Forelimb muscle (tissue), 1 donor: Measurements from ENCODE around the gene ZBED4. TPM values are rescaled to one million over a fixed set of nuclear protein-coding genes. Genes with fewer than 3 reads are reported as not detected.

Experiments
- DNase-seq: peaks from one replicate; pipeline ENCODE4 v3.0.0-alpha.2; 2013; ENCODE audit warnings: low read depth
- polyA plus RNA-seq: library from polyadenylated mRNA; unstranded; fragments of 120-200 nt; gene quantifications from one replicate; pipeline ENCODE4 v1.2.1, GENCODE V29; 2013; ENCODE audit not compliant: insufficient read length

The ZBED4 gene
- polyA plus RNA-seq, 1 donor, result 12.0 TPM

GRCh38 chr22:49877642-49878041 is 24.0 kb downstream of the ZBED4 start:
- DNase-seq, result no peak

DNA sequence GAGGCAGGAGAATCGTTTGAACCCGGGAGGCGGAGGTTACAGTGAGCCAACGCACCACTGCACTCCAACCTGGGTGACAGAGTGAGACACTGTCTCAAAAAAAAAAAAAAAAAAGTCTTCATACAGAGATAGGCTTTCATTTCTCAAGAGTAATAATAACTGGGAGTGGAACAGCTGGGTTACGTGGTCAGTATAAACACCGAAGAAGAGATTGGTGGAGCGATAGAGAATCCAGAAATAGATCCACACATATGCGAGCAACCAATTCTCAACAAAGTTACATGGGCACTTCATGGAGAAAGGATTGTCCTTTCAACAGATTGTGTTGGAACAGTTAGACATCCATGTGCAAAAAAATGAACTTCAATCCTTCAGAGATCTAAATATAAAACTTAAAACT is 24.6 kb downstream of the ZBED4 start:
- no peak for DNase-seq

DNA sequence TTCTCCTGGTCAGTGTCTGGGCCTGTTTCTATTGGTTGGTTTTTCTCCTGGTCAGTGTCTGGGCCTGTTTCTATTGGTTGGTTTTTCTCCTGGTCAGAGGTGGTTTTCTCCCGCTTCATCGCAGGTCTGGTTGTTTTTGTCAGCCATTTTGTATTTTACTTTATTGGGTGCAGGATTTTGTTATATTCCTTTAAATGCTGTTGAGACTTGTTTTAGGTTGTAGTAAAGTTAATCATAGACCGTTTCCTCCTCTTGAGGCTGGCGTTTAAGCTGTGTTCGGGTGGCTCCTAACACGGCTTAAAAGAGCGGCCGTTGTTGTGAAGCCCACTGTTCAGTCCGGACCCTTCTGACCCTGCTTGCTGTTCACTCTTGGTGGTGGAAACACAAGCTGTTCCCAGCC is 26.2 kb downstream of the ZBED4 start:
- no peak for DNase-seq

- DNase-seq, result no peak
Observed at GRCh38 chr22:49880281-49880680, 26.6 kb downstream of the ZBED4 start.

DNA sequence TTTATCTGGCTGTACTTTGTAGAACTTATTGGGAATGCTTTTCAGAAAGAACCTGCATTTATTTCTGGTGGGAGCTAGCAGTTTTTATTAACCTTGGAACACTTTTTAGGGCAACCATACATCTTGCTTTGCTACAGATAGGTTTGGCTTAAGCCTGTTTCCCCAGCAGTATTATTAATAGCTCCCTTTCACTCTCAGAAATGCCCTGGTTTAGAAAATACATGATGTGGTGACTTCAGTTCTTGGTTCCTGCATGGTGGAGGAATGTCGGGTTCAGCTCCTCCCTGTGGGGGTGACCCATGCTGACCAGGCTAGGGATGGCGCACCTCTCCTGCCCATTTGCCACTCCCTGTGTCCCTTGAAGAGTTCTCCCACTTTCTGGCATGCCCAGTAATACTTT is 28.2 kb downstream of the ZBED4 start:
- no peak for DNase-seq

DNA sequence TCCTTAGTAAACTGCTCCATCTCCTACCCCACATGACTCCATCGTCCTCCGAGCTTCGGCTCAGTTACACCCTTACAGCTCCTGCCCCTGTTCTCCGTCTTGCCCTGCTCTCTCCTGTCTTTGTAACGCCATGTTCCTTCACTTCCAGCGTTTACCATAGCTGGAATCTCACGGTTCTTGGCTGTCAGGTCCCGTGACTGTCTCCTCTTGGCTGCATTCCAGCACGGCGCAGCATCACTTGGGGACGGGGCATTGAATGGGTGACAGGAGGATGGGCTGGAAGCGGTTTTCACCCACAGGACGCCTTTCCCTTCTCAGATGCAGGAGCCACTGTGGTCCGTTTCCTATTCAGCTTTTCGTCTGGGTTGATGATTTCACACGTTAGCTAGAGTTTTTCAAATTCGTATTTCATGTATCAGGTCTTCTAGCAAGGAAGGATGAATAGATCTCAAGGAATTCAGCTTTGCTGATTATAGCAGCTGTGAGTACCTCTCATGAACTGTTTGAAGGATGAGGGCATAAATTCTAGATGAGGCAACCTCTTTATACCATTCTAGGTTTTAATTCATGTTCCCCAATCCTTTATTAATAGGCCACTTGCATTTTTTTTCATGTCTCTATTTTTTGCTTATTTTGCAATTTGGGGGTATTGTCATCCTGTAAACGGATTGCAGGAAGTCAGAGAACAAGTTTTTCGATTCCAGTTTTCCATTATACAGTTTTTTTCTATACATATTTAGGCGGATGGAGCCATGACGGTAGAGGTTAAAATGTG is 29.1 kb downstream of the ZBED4 start:
- no peak for DNase-seq

- no peak for DNase-seq
Observed at GRCh38 chr22:49883294-49883640, 29.6 kb downstream of the ZBED4 start.

- DNase-seq, result no peak
Observed at GRCh38 chr22:49884075-49884474, 30.4 kb downstream of the ZBED4 start.

DNA sequence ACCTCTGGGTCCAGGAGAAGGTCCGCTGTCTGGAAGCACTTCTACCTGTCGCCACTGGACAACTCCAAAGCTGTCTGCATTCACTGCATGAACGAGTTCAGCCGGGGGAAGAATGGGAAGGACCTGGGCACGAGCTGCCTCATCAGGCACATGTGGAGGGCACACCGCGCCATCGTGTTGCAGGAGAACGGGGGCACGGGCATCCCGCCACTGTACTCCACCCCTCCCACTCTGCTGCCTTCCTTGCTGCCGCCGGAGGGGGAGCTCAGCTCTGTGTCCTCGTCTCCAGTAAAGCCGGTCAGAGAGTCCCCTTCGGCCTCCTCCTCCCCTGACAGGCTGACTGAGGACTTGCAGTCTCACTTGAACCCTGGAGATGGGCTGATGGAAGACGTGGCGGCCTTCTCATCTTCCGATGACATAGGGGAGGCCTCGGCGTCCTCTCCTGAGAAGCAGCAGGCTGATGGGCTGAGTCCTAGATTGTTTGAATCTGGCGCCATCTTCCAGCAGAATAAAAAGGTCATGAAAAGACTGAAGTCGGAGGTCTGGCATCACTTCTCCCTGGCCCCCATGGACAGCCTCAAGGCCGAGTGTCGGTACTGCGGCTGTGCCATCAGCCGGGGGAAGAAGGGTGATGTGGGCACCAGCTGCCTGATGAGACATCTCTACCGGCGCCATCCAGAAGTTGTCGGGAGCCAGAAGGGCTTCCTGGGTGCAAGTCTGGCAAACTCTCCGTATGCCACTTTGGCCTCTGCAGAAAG is 31.0 kb downstream of the ZBED4 start:
- DNase-seq, result no peak

- no peak for DNase-seq
Observed at GRCh38 chr22:49885281-49885680, 31.6 kb downstream of the ZBED4 start.

- DNase-seq, result no peak
Observed at GRCh38 chr22:49885881-49886280, 32.2 kb downstream of the ZBED4 start.

- DNase-seq, result no peak
Observed at GRCh38 chr22:49886346-49887063, 32.9 kb downstream of the ZBED4 start.

DNA sequence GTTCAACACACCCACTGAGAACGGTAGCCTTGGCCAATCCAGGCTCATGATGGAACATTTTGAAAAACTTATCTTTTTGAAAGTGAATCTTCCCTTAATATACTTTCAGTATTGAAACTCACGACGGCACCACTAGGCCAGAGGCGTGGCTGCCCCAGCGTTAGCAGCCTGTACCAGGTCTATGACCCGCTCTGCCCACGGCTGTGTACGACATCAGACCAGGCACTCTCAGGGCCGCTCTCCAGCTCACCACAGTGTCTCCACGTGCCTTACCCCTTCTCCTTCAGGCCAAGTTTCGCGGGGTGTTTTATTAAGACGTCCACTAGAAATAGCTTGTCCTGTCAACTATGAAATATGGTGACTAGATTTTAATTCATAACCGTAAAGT is 33.4 kb downstream of the ZBED4 start:
- no peak for DNase-seq

DNA sequence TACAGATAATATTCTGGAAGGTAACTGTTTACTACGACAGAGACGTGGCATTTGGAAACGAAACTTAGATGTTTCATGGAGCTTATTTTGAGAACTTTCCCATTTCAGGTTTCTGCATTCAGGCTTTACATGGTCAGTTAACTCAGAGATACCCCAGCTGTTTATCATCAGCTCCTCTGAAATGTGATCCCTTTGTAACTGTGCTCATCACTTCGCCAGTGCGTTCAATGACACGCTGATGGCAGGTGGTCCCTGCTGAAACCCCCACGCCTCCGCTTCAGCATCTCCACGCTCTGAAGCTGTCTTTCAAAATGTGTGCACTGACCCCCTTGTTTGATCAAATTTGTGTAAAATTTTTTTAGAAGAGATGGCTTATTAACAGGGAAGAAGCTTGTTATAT is 34.1 kb downstream of the ZBED4 start:
- no peak for DNase-seq

- no peak for DNase-seq
Observed at GRCh38 chr22:49889071-49889470, 35.4 kb downstream of the ZBED4 start.

- DNase-seq, result no peak
Observed at GRCh38 chr22:49892226-49892899, 38.7 kb downstream of the ZBED4 start.

GRCh38 chr22:49893025-49893424 is 39.4 kb downstream of the ZBED4 start:
- no peak for DNase-seq

DNA sequence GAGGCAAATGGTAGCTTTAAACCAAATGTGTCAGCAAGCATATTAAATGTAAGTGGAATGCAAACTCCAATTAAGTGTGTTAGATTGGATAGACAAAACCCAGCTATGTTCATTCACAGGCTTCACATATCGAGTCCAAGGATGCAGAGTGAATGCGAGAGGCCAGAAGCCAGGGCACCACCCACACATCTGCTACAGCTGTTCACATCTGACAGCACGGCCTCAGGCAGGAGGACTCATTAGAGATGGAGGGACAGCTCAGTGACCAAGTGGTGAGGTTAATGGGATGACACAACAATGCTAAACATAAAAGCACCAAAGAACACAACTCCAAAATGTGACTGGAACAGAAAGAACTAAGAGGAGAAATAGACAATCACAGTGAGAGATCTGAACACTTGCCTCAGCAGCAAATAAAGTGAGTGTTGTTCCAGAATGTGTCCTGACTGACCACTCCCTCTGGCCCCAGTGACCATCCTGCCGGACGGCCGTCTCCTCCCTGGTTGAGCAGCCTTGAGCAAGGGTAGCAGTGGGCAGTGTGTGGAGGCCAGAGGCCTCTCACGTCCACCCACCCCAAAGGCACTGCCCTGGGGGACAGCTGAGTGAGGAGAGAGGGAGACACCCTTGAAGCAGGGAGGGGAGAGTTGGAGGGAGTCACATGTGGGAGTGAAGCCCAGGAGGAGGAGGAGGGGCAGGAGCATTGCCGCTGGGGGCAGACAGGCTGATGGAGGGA is 40.8 kb downstream of the ZBED4 start:
- no peak for DNase-seq

GRCh38 chr22:49896201-49896600 is 42.6 kb downstream of the ZBED4 start:
- DNase-seq, result no peak

DNA sequence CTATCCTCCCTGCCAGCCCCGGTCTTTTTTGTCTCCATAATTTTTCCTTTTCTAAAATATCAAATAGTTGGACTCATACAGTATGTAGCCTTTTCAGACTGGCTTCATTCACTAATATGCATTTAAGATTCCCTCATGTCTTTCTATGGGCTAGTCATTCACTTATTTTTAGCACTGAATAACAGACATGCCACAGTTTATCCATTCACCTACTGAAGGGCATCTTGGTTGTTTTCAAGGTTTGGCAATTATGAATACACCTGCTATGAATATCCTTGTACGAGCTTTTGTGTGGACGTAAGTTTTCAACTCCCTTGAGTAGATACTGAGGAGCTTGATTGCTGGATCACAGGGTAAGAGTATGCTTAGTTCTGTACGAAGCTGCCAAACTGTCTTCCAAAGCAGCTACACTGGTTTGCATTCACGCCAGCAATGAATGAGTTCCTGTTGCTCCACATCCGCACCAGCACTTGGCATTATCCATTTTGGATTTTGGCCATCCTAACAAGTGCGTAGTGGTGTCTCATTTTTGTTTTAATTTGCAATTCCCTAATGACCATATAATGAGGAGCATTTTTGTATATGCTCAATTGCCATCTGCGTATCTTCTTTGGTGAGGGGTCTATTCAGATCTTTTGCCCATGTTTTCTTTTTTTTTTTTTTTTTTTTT is 43.5 kb downstream of the ZBED4 start:
- no peak for DNase-seq

GRCh38 chr22:49899530-49899929 is 45.9 kb downstream of the ZBED4 start:
- DNase-seq, result no peak
